ENCODE data around the gene ZYG11A.

DNA sequence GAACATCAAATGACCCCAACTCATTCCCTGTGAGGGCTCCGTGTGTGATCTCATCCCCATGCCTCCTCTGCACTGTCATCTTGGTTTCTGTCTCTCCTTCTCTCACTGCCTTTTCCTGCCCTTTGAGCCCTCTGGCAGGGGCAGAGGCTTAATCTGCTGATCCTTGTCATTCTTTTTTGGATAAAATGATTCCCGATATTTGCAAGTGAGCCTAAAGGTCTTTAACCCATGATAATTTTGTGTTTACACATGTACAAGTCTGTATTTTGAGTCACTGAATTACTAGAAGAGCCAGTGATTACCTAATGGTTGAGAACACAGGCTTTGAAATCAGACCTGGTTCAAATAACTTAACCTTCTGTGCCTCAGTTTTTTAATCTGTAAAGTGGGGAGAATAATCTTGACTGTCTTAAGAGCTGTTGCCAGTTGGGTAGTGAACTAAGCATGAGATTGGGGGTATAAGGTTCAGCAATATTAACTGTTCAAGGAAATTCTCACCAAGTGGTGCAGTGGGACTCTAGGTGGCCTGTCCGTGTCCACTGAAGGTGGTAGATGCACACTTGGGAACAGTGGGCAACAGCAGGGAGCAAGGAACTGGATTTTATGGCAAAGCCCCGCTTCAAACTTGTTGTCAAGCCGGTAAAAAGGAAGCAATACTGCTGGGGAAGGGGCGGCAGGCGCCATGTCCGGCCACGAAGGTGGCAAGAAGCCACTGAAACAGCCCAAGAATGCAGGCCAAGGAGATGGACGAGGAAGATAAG is 77.3 kb downstream of the ZYG11A start:
- TF ChIP-seq EP300 (IDR thresholded peaks at IDR 0.05) (no peak), POLR2A (IDR thresholded peaks at IDR 0.05; ENCODE audit: low read depth) (no peak)
- TF ChIP-seq, protein P1, sequence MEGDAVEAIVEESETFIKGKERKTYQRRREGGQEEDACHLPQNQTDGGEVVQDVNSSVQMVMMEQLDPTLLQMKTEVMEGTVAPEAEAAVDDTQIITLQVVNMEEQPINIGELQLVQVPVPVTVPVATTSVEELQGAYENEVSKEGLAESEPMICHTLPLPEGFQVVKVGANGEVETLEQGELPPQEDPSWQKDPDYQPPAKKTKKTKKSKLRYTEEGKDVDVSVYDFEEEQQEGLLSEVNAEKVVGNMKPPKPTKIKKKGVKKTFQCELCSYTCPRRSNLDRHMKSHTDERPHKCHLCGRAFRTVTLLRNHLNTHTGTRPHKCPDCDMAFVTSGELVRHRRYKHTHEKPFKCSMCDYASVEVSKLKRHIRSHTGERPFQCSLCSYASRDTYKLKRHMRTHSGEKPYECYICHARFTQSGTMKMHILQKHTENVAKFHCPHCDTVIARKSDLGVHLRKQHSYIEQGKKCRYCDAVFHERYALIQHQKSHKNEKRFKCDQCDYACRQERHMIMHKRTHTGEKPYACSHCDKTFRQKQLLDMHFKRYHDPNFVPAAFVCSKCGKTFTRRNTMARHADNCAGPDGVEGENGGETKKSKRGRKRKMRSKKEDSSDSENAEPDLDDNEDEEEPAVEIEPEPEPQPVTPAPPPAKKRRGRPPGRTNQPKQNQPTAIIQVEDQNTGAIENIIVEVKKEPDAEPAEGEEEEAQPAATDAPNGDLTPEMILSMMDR (IDR thresholded peaks at IDR 0.05): no peak

All from esophagus muscularis mucosa (tissue), 4 donors.